Neural cell (in vitro differentiated cells): ENCODE measurements around the gene EYA2. TPM values are rescaled to one million over a fixed set of nuclear protein-coding genes. Genes with fewer than 3 reads are reported as not detected.

ENCODE experiments used
- H2AFZ ChIP-seq: fragments of 200-600, 300-800 bp; sonication (generic), shearing (Covaris generic); 2 replicates; pipeline ENCODE4 v1.6.0; 2014; ENCODE audit warnings: low read depth, mild to moderate bottlenecking, antibody characterized with exemption, low read length, moderate library complexity
- H3F3A ChIP-seq: fragments of 200-600 bp; shearing (Covaris generic); 2 replicates; pipeline ENCODE4 v1.6.1; 2016; ENCODE audit warnings: mild to moderate bottlenecking, moderate library complexity, mixed read lengths, antibody characterized with exemption, low read length; ENCODE audit not compliant: insufficient read depth, poor library complexity, severe bottlenecking
- H3K27ac ChIP-seq: fragments of 200-600, 300-800 bp; sonication (generic), shearing (Covaris generic); 2 replicates; pipeline ENCODE4 v1.5.1; 2014; ENCODE audit warnings: mild to moderate bottlenecking, low read length, moderate library complexity
- H3K27me3 ChIP-seq: fragments of 300-800, 200-600 bp; sonication (generic), shearing (Covaris generic); 2 replicates; pipeline ENCODE4 v1.6.0; 2014; ENCODE audit warnings: mild to moderate bottlenecking, low read depth, low read length, moderate library complexity; ENCODE audit not compliant: insufficient read depth
- H3K36me3 ChIP-seq: fragments of 300-800, 200-600 bp; sonication (generic), shearing (Covaris generic); 2 replicates; pipeline ENCODE4 v1.5.1; 2014; ENCODE audit warnings: mild to moderate bottlenecking, antibody characterized with exemption, low read length, moderate library complexity; ENCODE audit not compliant: insufficient read depth
- H3K4me2 ChIP-seq: fragments of 300-800, 200-600 bp; sonication (generic), shearing (Covaris generic); 2 replicates; pipeline ENCODE4 v1.6.0; 2014; ENCODE audit warnings: mild to moderate bottlenecking, low read length
- H3K4me3 ChIP-seq: fragments of 300-800, 200-600 bp; sonication (generic), shearing (Covaris generic); 2 replicates; pipeline ENCODE4 v1.5.1; 2014; ENCODE audit warnings: mild to moderate bottlenecking, low read length, moderate library complexity
- H3K79me2 ChIP-seq: fragments of 200-600 bp; shearing (Covaris generic); replicated peaks from 2 replicates; pipeline ENCODE4 v1.6.0; 2014; ENCODE audit warnings: mild to moderate bottlenecking, low read length, moderate library complexity; ENCODE audit not compliant: insufficient read depth
- H3K9ac ChIP-seq: fragments of 300-800, 200-600 bp; sonication (generic), shearing (Covaris generic); 2 replicates; pipeline ENCODE4 v1.6.1; 2016; ENCODE audit warnings: mild to moderate bottlenecking, low read length, mixed read lengths
- H3K9me2 ChIP-seq: fragments of 200-600 bp; shearing (Covaris generic); 2 replicates; pipeline ENCODE4 v1.6.1; 2016; ENCODE audit warnings: mild to moderate bottlenecking, low read length, mixed read lengths; ENCODE audit not compliant: insufficient read depth
- H3K9me3 ChIP-seq: fragments of 200-600, 300-800 bp; sonication (generic), shearing (Covaris generic); 2 replicates; pipeline ENCODE4 v1.6.1; 2016; ENCODE audit warnings: mild to moderate bottlenecking, mixed run types, low read length, moderate library complexity, mixed read lengths
- H4K20me1 ChIP-seq: fragments of 200-600 bp; shearing (Covaris generic); 2 replicates; pipeline ENCODE4 v1.6.1; 2016; ENCODE audit warnings: mild to moderate bottlenecking, mixed run types; ENCODE audit not compliant: insufficient read depth
- EP300 ChIP-seq: fragments of 450-650 bp; conservative IDR thresholded peaks from 2 replicates; pipeline ENCODE4 v1.6.1; 2014; ENCODE audit warnings: antibody characterized with exemption, mild to moderate bottlenecking, moderate library complexity; ENCODE audit not compliant: poor library complexity, severe bottlenecking
- EZH2 ChIP-seq: fragments of 200-600, 300-800 bp; shearing (Covaris generic), sonication (generic); IDR thresholded peaks from 2 replicates; pipeline ENCODE4 v1.6.1; 2014; ENCODE audit warnings: antibody characterized with exemption, low read length, borderline replicate concordance, mild to moderate bottlenecking; ENCODE audit not compliant: insufficient read depth, poor library complexity, severe bottlenecking
- MXI1 ChIP-seq: fragments of 450-650 bp; conservative IDR thresholded peaks from 2 replicates; pipeline ENCODE4 v1.6.1; 2014; ENCODE audit warnings: antibody characterized with exemption, mild to moderate bottlenecking; ENCODE audit not compliant: poor library complexity, severe bottlenecking
- POLR2AphosphoS5 ChIP-seq: IDR thresholded peaks from 2 replicates; pipeline ENCODE4 v1.6.1; 2012
- RAD21 ChIP-seq: fragments of 450-650 bp; conservative IDR thresholded peaks from 2 replicates; pipeline ENCODE4 v1.6.1; 2014; ENCODE audit warnings: antibody characterized with exemption, mild to moderate bottlenecking, moderate library complexity
- SMC3 ChIP-seq: fragments of 450-650 bp; conservative IDR thresholded peaks from 2 replicates; pipeline ENCODE4 v1.6.1; 2014; ENCODE audit warnings: antibody characterized with exemption, mild to moderate bottlenecking, moderate library complexity; ENCODE audit not compliant: poor library complexity
- TAF1 ChIP-seq: IDR thresholded peaks from 2 replicates; pipeline ENCODE4 v1.6.1; 2012; ENCODE audit warnings: low read depth
- polyA plus RNA-seq: library from polyadenylated mRNA; depleted of rRNA; stranded (reverse); fragments of >200 nt; gene quantifications from 2 replicates; pipeline ENCODE4 v1.2.3, GENCODE V29; 2014
- TF ChIP-seq, protein P1 (sequence below): fragments of 450-650 bp; IDR thresholded peaks from 2 replicates; pipeline ENCODE4 v1.5.1; 2014; ENCODE audit warnings: antibody characterized with exemption, mild to moderate bottlenecking, moderate library complexity; ENCODE audit not compliant: poor library complexity, severe bottlenecking
- TF ChIP-seq, protein P2 (sequence below): IDR thresholded peaks from 2 replicates; pipeline ENCODE4 v1.6.1; 2012; ENCODE audit warnings: borderline replicate concordance

The EYA2 gene
- polyA plus RNA-seq, 1 donor from 2014 or later: 0.88 TPM

DNA sequence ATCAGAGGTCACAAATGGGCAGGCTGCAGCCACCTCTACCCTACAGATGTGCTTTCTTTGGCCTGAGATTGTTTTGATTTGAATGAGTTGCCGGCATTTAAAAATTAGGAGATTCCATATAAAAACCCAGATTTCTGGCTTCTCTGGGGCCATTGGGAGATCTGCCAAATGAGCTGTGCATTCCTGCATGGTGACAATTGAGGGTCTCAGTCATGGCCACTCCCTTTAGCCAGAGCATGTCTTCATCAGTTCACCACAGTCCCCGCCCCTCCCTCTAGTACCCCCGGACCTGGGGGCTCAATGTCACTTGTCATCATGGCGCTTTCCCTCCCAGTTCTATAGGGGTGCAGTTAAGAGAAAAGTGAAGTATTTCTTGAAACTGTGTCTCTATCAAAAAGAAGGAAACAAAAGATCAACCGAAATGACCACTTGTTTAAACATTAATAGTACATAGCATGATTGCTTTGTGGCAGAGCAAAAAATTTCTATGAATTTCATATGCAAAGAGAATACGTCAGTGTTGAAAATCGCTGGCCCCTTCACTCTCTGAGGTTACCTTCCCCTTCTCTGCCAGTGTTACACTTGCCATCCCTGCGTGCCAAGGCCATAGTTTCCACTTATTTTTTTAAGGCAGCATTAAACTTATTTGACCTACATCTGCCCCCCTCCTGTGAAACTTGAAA, 21.1 kb downstream of the EYA2 start:
- H3K9me2 ChIP-seq: no peaks in the 10 kb centered on the region
- H4K20me1 ChIP-seq: no peaks in the 10 kb centered on the region
- H3K9me3 ChIP-seq: no peaks in the 10 kb centered on the region
- H2AFZ ChIP-seq: no peak overlapping the region
- H3K36me3 ChIP-seq: no peaks in the 10 kb centered on the region
- TF ChIP-seq EP300 (no peak), TAF1 (no peak), SMC3 (no peak), RAD21 (no peak), POLR2AphosphoS5 (no peak), EZH2 (no peak), MXI1 (no peak)
- TF ChIP-seq, protein P1, sequence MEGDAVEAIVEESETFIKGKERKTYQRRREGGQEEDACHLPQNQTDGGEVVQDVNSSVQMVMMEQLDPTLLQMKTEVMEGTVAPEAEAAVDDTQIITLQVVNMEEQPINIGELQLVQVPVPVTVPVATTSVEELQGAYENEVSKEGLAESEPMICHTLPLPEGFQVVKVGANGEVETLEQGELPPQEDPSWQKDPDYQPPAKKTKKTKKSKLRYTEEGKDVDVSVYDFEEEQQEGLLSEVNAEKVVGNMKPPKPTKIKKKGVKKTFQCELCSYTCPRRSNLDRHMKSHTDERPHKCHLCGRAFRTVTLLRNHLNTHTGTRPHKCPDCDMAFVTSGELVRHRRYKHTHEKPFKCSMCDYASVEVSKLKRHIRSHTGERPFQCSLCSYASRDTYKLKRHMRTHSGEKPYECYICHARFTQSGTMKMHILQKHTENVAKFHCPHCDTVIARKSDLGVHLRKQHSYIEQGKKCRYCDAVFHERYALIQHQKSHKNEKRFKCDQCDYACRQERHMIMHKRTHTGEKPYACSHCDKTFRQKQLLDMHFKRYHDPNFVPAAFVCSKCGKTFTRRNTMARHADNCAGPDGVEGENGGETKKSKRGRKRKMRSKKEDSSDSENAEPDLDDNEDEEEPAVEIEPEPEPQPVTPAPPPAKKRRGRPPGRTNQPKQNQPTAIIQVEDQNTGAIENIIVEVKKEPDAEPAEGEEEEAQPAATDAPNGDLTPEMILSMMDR: no peak
- TF ChIP-seq, protein P2, sequence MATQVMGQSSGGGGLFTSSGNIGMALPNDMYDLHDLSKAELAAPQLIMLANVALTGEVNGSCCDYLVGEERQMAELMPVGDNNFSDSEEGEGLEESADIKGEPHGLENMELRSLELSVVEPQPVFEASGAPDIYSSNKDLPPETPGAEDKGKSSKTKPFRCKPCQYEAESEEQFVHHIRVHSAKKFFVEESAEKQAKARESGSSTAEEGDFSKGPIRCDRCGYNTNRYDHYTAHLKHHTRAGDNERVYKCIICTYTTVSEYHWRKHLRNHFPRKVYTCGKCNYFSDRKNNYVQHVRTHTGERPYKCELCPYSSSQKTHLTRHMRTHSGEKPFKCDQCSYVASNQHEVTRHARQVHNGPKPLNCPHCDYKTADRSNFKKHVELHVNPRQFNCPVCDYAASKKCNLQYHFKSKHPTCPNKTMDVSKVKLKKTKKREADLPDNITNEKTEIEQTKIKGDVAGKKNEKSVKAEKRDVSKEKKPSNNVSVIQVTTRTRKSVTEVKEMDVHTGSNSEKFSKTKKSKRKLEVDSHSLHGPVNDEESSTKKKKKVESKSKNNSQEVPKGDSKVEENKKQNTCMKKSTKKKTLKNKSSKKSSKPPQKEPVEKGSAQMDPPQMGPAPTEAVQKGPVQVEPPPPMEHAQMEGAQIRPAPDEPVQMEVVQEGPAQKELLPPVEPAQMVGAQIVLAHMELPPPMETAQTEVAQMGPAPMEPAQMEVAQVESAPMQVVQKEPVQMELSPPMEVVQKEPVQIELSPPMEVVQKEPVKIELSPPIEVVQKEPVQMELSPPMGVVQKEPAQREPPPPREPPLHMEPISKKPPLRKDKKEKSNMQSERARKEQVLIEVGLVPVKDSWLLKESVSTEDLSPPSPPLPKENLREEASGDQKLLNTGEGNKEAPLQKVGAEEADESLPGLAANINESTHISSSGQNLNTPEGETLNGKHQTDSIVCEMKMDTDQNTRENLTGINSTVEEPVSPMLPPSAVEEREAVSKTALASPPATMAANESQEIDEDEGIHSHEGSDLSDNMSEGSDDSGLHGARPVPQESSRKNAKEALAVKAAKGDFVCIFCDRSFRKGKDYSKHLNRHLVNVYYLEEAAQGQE: no peak
- no peak overlapping the region for H3K4me2 ChIP-seq
- no peak overlapping the region for H3K9ac ChIP-seq
- H3K79me2 ChIP-seq: no peaks in the 10 kb centered on the region
- no peak overlapping the region for H3K4me3 ChIP-seq
- no peaks in the 10 kb centered on the region for H3K27me3 ChIP-seq
- H3K27ac ChIP-seq: no peak overlapping the region
- H3F3A ChIP-seq: no peaks in the 10 kb centered on the region

DNA sequence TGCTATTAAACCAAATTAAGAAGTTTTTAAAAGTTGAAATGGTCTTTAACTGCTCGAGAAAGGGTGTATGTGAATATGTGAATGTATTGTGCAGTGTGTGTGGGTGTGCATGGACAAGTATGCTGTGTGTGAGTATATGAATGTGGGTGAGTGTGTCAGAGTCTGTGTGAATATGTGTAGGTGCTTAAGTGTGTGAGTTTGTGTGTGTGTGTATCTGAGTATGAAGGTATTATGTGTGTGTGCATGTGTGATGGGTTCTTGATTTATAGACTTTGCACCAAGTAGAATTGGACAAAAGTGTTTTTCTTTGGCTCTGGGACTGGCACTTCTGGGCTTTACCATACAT, 21.6 kb downstream of the EYA2 start:
- H3K27ac ChIP-seq: no peak overlapping the region
- no peak overlapping the region for H3K9ac ChIP-seq
- H3K36me3 ChIP-seq: no peaks in the 10 kb centered on the region
- no peak overlapping the region for H3K4me3 ChIP-seq
- no peaks in the 10 kb centered on the region for H3K9me3 ChIP-seq
- no peaks in the 10 kb centered on the region for H3K27me3 ChIP-seq
- no peaks in the 10 kb centered on the region for H3K79me2 ChIP-seq
- H3F3A ChIP-seq: no peaks in the 10 kb centered on the region
- no peak for TF ChIP-seq MXI1
- no peak overlapping the region for H2AFZ ChIP-seq
- H3K4me2 ChIP-seq: no peak overlapping the region
- no peaks in the 10 kb centered on the region for H4K20me1 ChIP-seq
- H3K9me2 ChIP-seq: no peaks in the 10 kb centered on the region

DNA sequence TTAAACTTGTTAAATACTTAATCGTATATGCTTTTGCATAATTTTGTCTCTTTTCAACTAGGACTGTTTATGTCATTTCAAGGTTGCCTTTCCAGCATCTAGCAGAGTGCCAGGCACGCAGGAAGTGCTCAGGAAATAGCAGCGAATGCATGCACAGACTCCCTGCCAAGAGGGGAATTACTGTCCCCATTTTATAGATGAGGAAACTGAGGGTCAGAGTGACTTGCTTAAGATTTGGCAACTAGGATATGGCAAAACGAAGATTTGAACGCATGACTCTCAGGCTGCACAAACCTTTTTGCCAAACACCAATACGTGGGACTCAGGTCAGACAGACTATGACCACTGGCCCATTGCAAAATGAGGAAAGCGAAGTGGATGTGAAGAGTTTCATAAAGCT, 22.5 kb downstream of the EYA2 start:
- Histone ChIP-seq H3K27me3 (no peaks in the 10 kb centered on the region), H3K27ac (no peak overlapping the region)

More for the DNA sequence above, 22.5 kb downstream of the EYA2 start:
- no peak for TF ChIP-seq EP300
- Histone ChIP-seq H3F3A (no peaks in the 10 kb centered on the region), H3K4me2 (no peak overlapping the region), H3K36me3 (no peaks in the 10 kb centered on the region), H3K79me2 (no peaks in the 10 kb centered on the region), H3K9me3 (no peaks in the 10 kb centered on the region), H3K9me2 (no peaks in the 10 kb centered on the region), H4K20me1 (no peaks in the 10 kb centered on the region), H3K4me3 (no peak overlapping the region), H3K9ac (no peak overlapping the region), H2AFZ (no peak overlapping the region)
